Hematopoietic multipotent progenitor cell treated with erythropoietin and hydrocortisone succinate and interleukin-3 and kit ligand, for 15 days (in vitro differentiated cells): ENCODE data around the gene ATOH8.

Source experiments
- DNase-seq: peaks from one replicate; pipeline ENCODE4 v3.0.0-alpha.2; 2015; ENCODE audit warnings: low spot score

The ATOH8 gene

GRCh38 chr2:85770786-85771409, 17.1 kb downstream of the ATOH8 start:
- DNase-seq: no peak

GRCh38 chr2:85771486-85771885, 17.7 kb downstream of the ATOH8 start:
- DNase-seq: no peak

- no peak for DNase-seq
Observed at GRCh38 chr2:85772019-85772745, 18.4 kb downstream of the ATOH8 start.

- DNase-seq: no peak
Observed at GRCh38 chr2:85772841-85773491, 19.2 kb downstream of the ATOH8 start.

- DNase-seq: no peak
Observed at GRCh38 chr2:85773692-85774091, 19.9 kb downstream of the ATOH8 start.

GRCh38 chr2:85774126-85774978, 20.6 kb downstream of the ATOH8 start:
- no peak for DNase-seq

GRCh38 chr2:85775406-85776381, 21.9 kb downstream of the ATOH8 start:
- no peak for DNase-seq

GRCh38 chr2:85776672-85777071, 22.9 kb downstream of the ATOH8 start:
- no peak for DNase-seq

GRCh38 chr2:85777441-85777861, 23.7 kb downstream of the ATOH8 start:
- no peak for DNase-seq

- no peak for DNase-seq
Observed at GRCh38 chr2:85778646-85779379, 25.0 kb downstream of the ATOH8 start.

GRCh38 chr2:85779641-85780315, 26.0 kb downstream of the ATOH8 start:
- DNase-seq: no peak

GRCh38 chr2:85780316-85781012, 26.7 kb downstream of the ATOH8 start:
- DNase-seq: no peak

GRCh38 chr2:85781013-85781332, 27.2 kb downstream of the ATOH8 start:
- DNase-seq: no peak

GRCh38 chr2:85783796-85784195, 30.0 kb downstream of the ATOH8 start:
- no peak for DNase-seq

- DNase-seq: no peak
Observed at GRCh38 chr2:85784474-85784986, 30.7 kb downstream of the ATOH8 start.

- DNase-seq: no peak
Observed at GRCh38 chr2:85785027-85785822, 31.4 kb downstream of the ATOH8 start.

GRCh38 chr2:85785871-85786270, 32.1 kb downstream of the ATOH8 start:
- DNase-seq: no peak

- no peak for DNase-seq
Observed at GRCh38 chr2:85786444-85786843, 32.7 kb downstream of the ATOH8 start.
